Measurements from ENCODE around the gene B4GALNT1. TPM values are rescaled to one million over a fixed set of nuclear protein-coding genes. Genes with fewer than 3 reads are reported as not detected.

Gene B4GALNT1
- total and polyA plus RNA-seq, 10 of the 15 experiments (the other 5 are each of a cell fraction or from before 2014, with no cell fraction given), result 0.01 to 0.38 (median 0.14) TPM; not detected in 3

DNA sequence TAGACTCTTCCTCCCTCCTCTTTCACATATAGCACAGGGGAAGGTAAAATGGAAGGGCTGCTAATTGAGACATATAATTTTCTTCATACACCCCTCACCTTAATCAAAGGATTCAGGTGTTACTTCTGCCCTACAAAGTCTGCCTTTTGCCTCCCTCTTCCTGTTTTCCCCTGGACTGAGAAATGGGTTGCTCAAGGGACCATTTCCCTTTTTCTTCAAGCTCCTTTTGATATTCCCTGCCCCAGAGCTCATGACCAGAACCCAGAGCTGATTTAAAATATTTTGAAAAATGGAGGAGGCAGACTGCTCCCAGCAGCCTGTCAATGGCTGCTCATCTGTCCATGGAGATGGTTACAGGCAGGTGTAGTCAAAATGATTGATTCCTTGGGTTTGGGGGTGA is 48.3 kb downstream of the B4GALNT1 start (continued):
- TF ChIP-seq, protein P1, sequence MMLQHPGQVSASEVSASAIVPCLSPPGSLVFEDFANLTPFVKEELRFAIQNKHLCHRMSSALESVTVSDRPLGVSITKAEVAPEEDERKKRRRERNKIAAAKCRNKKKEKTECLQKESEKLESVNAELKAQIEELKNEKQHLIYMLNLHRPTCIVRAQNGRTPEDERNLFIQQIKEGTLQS (IDR thresholded peaks at IDR 0.05; ENCODE audit: borderline replicate concordance, extremely low read depth, low read depth, low read length), result no peak
- TF ChIP-seq, protein P2, sequence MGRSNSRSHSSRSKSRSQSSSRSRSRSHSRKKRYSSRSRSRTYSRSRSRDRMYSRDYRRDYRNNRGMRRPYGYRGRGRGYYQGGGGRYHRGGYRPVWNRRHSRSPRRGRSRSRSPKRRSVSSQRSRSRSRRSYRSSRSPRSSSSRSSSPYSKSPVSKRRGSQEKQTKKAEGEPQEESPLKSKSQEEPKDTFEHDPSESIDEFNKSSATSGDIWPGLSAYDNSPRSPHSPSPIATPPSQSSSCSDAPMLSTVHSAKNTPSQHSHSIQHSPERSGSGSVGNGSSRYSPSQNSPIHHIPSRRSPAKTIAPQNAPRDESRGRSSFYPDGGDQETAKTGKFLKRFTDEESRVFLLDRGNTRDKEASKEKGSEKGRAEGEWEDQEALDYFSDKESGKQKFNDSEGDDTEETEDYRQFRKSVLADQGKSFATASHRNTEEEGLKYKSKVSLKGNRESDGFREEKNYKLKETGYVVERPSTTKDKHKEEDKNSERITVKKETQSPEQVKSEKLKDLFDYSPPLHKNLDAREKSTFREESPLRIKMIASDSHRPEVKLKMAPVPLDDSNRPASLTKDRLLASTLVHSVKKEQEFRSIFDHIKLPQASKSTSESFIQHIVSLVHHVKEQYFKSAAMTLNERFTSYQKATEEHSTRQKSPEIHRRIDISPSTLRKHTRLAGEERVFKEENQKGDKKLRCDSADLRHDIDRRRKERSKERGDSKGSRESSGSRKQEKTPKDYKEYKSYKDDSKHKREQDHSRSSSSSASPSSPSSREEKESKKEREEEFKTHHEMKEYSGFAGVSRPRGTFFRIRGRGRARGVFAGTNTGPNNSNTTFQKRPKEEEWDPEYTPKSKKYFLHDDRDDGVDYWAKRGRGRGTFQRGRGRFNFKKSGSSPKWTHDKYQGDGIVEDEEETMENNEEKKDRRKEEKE (IDR thresholded peaks at IDR 0.05), result no peak

DNA sequence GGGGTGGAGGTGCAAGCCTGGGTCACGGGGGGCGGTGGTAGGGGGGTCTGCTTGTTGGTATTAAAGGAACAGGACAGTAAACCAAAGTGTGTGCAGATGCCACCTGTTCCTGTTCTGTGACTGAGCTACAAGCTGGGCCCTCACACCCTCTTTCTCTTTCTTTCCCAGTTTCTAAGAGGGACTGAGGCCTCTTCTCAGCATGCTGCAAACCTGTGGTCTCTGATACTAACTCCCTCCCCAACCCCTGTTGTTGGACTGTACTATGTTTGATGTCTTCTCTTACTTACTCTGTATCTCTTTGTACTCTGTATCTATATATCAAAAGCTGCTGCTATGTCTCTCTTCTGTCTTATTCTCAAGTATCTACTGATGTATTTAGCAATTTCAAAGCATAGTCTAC is 49.0 kb downstream of the B4GALNT1 start:
- H3K79me2 ChIP-seq (ENCODE audit: control insufficient read depth, insufficient read depth, low read length), result no peaks in the 10 kb centered on the region
- no peak overlapping the region for H3K4me3 ChIP-seq
- intact Hi-C loops (cut with micrococcal nuclease; ENCODE audit: unreplicated experiment), result loop anchor here (10.0 kb wide), 1 partner anchor 321 kb away; no protein-coding TSS in a partner anchor
- no peaks in the 10 kb centered on the region for H4K20me1 ChIP-seq (ENCODE audit: control insufficient read depth, insufficient read depth)
- H3K4me2 ChIP-seq (ENCODE audit: control insufficient read depth, insufficient read depth), result no peak overlapping the region
- POLR2A ChIA-PET, result interaction anchor here (1.3 to 1.5 kb wide), 2 partner anchors 9 to 125 kb away, joined by 3 to 5 read pairs; no protein-coding TSS in a partner anchor
- no peaks in the 10 kb centered on the region for H3K9me3 ChIP-seq (replicated peaks; ENCODE audit: control insufficient read depth, insufficient read depth, low read length)
- H3K27me3 ChIP-seq (replicated peaks in 1 of 2; ENCODE audit: control insufficient read depth in 2 of 2, insufficient read depth in 2 of 2, low read length in 1 of 2), result no peaks in the 10 kb centered on the region; a peak in 1 of 4 replicates
- TF ChIP-seq FOS (IDR thresholded peaks at IDR 0.05; ENCODE audit: borderline replicate concordance, extremely low read depth, insufficient read length) (no peak), MEF2B (IDR thresholded peaks at IDR 0.05; ENCODE audit: partially characterized antibody, poor library complexity, severe bottlenecking) (no peak), CHD2 (IDR thresholded peaks at IDR 0.05; ENCODE audit: borderline replicate concordance, low read depth, low read length) (no peak)
- TF ChIP-seq, protein P2 (IDR thresholded peaks at IDR 0.05), result no peak
- TF ChIP-seq, protein P3, sequence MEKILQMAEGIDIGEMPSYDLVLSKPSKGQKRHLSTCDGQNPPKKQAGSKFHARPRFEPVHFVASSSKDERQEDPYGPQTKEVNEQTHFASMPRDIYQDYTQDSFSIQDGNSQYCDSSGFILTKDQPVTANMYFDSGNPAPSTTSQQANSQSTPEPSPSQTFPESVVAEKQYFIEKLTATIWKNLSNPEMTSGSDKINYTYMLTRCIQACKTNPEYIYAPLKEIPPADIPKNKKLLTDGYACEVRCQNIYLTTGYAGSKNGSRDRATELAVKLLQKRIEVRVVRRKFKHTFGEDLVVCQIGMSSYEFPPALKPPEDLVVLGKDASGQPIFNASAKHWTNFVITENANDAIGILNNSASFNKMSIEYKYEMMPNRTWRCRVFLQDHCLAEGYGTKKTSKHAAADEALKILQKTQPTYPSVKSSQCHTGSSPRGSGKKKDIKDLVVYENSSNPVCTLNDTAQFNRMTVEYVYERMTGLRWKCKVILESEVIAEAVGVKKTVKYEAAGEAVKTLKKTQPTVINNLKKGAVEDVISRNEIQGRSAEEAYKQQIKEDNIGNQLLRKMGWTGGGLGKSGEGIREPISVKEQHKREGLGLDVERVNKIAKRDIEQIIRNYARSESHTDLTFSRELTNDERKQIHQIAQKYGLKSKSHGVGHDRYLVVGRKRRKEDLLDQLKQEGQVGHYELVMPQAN (conservative IDR thresholded peaks at IDR 0.05), result no peak
- TF ChIP-seq, protein P4, sequence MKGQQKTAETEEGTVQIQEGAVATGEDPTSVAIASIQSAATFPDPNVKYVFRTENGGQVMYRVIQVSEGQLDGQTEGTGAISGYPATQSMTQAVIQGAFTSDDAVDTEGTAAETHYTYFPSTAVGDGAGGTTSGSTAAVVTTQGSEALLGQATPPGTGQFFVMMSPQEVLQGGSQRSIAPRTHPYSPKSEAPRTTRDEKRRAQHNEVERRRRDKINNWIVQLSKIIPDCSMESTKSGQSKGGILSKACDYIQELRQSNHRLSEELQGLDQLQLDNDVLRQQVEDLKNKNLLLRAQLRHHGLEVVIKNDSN (IDR thresholded peaks at IDR 0.05; ENCODE audit: borderline replicate concordance, extremely low read length, insufficient read depth, low read depth, low read length), result no peak
- SMC1A ChIA-PET (ENCODE audit: uncharacterized antibody, unreplicated experiment), result interaction anchor here (0.9 to 4.2 kb wide), 10 partner anchors 9 to 320 kb away, joined by 3 to 16 read pairs (median 6); partner anchors contain the start of gene TSPAN31
- no peak overlapping the region for H3K27ac ChIP-seq (ENCODE audit: control insufficient read depth, insufficient read depth)
- WGBS (ENCODE audit: insufficient coverage, insufficient replicate concordance, low lambda C conversion rate, missing lambda C conversion rate), result 75% methylated on average over 2 of the region's 2 CpGs
- in situ Hi-C loops (cut with MboI), result no loop called here
- RAD21 ChIA-PET (ENCODE audit: unreplicated experiment), result interaction anchor here (0.6 to 5.3 kb wide), 9 partner anchors 30 to 160 kb away, joined by 3 to 28 read pairs (median 5); partner anchors contain the start of genes OS9 and TSPAN31
- H3K36me3 ChIP-seq (ENCODE audit: control insufficient read depth in 2 of 2, insufficient read depth in 2 of 2, low read length in 1 of 2), result no peaks in the 10 kb centered on the region
- H2AFZ ChIP-seq (ENCODE audit: control insufficient read depth, low read depth, low read length), result no peak overlapping the region
- DNase-seq (ENCODE audit: low read depth, low spot score) (no peak), ATAC-seq (no peak), FAIRE-seq (no peak)
- CTCF ChIA-PET, result interaction anchor here (0.8 to 7.8 kb wide), 26 partner anchors 8 to 257 kb away, joined by 3 to 119 read pairs (median 8); partner anchors contain the start of genes B4GALNT1, GLI1 and PIP4K2C
- no TSS peak for BruUV-seq (replicated peaks)
- no peak overlapping the region for H3K9ac ChIP-seq (ENCODE audit: control insufficient read depth, insufficient read depth, low read length)
- no peaks in the 10 kb centered on the region for H3K4me1 ChIP-seq (ENCODE audit: control insufficient read depth, insufficient read depth, low read length)
